LNCaP clone FGC (cell line): ENCODE data around the gene SMYD1.

ENCODE experiments used
- DNase-seq: peaks from one replicate; pipeline ENCODE4 v3.0.0-alpha.2; 2011; ENCODE audit warnings: low read depth
- H3K4me3 ChIP-seq: 2 replicates; pipeline ENCODE4 v1.5.1; 2011; ENCODE audit warnings: mild to moderate bottlenecking, low read depth, low read length, control low read depth
- TF ChIP-seq, protein P1 (sequence below): IDR thresholded peaks from 2 replicates; pipeline ENCODE4 v1.5.1; 2012; ENCODE audit warnings: mild to moderate bottlenecking; ENCODE audit not compliant: control insufficient read depth, insufficient read depth; ENCODE audit errors: extremely low read depth

SMYD1 gene

DNA sequence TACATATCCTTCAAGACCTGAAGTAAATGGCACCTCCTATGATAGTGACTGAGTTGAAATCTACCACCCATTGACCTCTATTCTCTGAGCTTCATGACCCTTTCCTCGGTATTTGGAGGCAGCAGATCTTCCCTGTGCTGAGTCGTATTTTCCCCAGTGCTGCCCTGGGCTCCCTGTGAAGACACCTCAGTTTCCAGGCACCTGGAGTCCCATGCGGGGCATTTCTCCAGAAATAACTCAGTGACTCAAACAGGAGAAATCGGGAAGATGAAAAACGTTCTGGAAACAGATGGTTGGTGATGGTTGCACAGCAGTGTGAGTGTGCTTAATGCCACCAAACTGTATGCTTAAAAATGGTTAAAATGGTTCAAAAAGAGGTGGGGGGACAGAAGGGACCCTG lies 18.0 kb downstream of the SMYD1 start:
- no peak for DNase-seq
- no peak overlapping the region for H3K4me3 ChIP-seq
- TF ChIP-seq, protein P1, sequence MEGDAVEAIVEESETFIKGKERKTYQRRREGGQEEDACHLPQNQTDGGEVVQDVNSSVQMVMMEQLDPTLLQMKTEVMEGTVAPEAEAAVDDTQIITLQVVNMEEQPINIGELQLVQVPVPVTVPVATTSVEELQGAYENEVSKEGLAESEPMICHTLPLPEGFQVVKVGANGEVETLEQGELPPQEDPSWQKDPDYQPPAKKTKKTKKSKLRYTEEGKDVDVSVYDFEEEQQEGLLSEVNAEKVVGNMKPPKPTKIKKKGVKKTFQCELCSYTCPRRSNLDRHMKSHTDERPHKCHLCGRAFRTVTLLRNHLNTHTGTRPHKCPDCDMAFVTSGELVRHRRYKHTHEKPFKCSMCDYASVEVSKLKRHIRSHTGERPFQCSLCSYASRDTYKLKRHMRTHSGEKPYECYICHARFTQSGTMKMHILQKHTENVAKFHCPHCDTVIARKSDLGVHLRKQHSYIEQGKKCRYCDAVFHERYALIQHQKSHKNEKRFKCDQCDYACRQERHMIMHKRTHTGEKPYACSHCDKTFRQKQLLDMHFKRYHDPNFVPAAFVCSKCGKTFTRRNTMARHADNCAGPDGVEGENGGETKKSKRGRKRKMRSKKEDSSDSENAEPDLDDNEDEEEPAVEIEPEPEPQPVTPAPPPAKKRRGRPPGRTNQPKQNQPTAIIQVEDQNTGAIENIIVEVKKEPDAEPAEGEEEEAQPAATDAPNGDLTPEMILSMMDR: no peak

DNA sequence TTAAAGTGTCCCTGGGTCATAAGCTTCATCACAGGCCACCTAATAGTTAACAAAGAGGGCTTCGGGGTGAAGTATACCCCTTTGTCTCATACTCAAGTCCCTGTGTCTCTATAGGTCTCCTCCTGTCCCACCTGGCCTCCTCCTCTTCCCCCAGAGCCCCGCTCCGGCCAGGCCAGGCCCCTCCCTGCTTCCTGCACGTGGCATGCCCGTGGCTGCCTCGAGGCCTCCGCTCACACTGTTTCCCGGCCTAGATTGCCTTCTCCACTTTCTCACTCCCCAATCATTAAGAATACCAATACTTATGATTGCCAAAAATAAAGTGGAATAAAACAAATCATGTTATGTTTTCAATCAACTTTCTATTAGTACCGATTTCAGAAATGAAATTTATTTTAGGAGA lies 18.8 kb downstream of the SMYD1 start:
- H3K4me3 ChIP-seq: no peak overlapping the region
- no peak for DNase-seq
- TF ChIP-seq, protein P1: no peak

DNA sequence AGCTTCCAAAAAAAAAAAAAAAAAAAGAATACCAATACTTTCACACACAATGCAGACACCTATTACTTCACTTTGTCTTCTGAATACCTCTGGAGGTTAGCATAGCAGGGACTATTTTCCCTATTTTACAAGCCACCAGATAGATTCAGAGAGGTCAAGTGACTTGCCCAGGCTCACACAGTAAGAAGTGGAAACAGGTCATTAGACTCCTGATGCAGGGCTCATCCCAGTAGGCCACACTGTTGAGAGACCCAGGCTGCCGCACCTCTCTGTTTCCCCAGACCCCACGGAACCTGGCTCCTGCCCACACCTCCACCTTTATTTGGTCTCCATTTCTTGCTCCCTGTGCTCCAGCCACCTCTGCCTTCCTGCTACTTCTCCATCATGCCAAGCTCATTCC lies 19.4 kb downstream of the SMYD1 start:
- DNase-seq: no peak
- H3K4me3 ChIP-seq: no peak overlapping the region
- TF ChIP-seq, protein P1: no peak

DNA sequence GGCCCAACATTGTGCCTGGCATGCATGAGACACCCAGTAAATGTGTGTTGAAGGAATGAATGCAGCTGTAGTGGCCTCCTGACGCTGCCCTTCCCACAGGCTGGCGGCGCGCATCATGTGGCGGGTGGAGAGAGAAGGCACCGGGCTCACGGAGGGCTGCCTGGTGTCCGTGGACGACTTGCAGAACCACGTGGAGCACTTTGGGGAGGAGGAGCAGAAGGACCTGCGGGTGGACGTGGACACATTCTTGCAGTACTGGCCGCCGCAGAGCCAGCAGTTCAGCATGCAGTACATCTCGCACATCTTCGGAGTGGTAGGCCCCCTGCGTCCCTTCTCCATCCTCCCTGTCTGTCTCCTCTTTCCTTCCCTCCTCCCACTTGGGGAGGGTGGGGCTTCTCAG lies 20.1 kb downstream of the SMYD1 start:
- DNase-seq: no peak
- no peak overlapping the region for H3K4me3 ChIP-seq
- TF ChIP-seq, protein P1: no peak

DNA sequence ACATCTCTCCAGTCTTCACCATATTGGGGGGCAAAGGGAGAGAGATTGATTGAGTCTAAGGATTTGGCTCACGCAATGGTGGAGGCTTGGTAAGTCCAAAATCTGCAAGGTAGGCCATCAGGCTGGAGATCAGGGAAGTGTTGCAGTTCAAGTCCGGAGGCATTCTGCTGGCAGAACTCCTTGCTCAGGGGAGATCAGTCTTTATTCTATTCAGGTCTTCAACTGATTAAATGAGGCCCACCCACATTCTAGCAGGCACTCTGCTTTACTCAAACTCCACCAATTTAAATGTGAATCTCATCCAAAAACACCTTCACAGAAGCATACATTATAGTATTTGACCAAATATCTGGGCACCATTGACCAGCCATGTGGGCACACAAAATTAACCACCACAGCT lies 21.4 kb downstream of the SMYD1 start:
- TF ChIP-seq, protein P1: no peak
- DNase-seq: no peak

DNA sequence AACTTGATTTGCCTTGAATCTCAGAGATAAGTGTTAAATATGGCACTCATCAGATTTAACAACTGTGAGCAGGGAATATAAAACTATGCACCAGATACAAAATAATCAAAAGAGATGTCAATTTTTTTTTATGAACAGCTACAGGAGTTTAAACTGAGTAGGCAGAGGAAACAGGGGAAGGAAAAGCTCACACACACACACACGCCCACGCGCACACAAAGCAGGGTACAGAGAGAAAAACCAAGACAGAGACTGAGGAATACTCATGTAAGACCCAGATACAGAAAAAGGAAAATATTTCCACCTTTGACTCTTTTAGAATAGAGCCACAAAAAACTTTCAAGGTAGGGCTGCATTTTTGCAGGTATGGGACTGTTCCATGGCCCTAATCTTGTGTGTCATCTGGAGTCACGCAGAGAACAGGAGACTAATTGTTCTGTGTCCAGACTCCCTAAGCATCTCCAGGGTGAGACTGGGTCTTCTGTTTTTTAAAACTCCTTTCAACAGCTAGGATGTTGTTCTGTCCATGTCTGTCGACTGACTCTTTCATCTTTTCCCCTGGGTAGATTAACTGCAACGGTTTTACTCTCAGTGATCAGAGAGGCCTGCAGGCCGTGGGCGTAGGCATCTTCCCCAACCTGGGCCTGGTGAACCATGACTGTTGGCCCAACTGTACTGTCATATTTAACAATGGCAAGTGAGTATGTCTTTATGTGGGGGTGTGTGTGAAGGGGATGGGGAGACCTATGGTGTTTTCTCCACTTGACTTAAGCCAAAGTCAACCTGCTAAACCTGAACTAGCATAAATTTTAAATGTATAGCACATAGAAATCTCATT lies 23.0 kb downstream of the SMYD1 start:
- no peak for DNase-seq
- TF ChIP-seq, protein P1: no peak
- H3K4me3 ChIP-seq: no peak overlapping the region

More for the DNA sequence above, 21.4 kb downstream of the SMYD1 start:
- H3K4me3 ChIP-seq: no peak overlapping the region

DNA sequence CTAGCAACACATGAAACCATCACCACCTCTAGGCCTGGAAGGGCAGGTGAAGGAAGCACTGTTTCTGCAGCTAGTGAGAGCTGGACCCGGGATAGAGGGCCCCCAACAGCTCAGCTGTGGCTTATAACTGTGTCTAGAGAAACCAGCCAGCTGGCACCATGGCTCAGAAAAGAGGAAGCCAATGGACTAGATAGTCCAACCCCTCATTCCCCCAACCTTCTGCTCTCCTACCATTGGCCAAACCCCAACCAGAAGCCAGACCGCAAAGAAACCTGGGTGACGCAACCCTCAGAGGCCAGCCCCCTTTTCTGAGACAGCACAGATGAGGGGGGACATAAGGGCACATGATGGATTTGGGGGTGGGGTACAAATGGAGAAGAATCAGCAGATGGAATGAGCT lies 24.3 kb downstream of the SMYD1 start:
- no peak for DNase-seq
- TF ChIP-seq, protein P1: no peak
- no peak overlapping the region for H3K4me3 ChIP-seq
